Activated B cell treated with CpG ODN at 0.5 μM for 24 hours (primary cell): ENCODE measurements around the gene ESR2. TPM values are rescaled to one million over a fixed set of nuclear protein-coding genes. Genes with fewer than 3 reads are reported as not detected.

ENCODE experiments used
- ATAC-seq: fragments of 200-7000 bp; cut with Tn5 transposase; one replicate; pipeline ENCODE4 v1.10.0; 2021; ENCODE audit warnings: low read depth, mild to moderate bottlenecking, moderate library complexity
- CTCF ChIA-PET: fragments of 350-600 bp; sonication (Branson Sonifier 250); formaldehyde crosslinking; loops from one replicate; lab custom pipeline; 2021; ENCODE audit warnings: antibody characterized with exemption; lab: Charles Lee
- POLR2A ChIA-PET: fragments of 350-600 bp; sonication (Branson Sonifier 250); formaldehyde crosslinking; loops from one replicate; lab custom pipeline; 2021; ENCODE audit warnings: antibody characterized with exemption; lab: Charles Lee
- DNase-seq: peaks from one replicate; pipeline ENCODE4 v3.0.0; 2022
- H3K27ac Mint-ChIP-seq: one replicate; pipeline ENCODE4 v1.8.0; 2020; ENCODE audit warnings: mixed read lengths
- H3K27me3 Mint-ChIP-seq: one replicate; pipeline ENCODE4 v1.8.0; 2021; ENCODE audit warnings: mixed read lengths
- H3K36me3 Mint-ChIP-seq: one replicate; pipeline ENCODE4 v1.8.0; 2021; ENCODE audit warnings: low read depth, mixed read lengths
- H3K4me1 Mint-ChIP-seq: one replicate; pipeline ENCODE4 v1.8.0; 2021; ENCODE audit warnings: mixed read lengths
- H3K4me3 Mint-ChIP-seq: one replicate; pipeline ENCODE4 v1.8.0; 2020; ENCODE audit warnings: mild to moderate bottlenecking, mixed read lengths
- H3K9me3 Mint-ChIP-seq: one replicate; pipeline ENCODE4 v1.8.0; 2020; ENCODE audit warnings: mixed read lengths
- CTCF ChIP-seq: fragments of 200-600 bp; IDR thresholded peaks from one replicate; pipeline ENCODE4 v1.8.0; 2022; ENCODE audit warnings: antibody characterized with exemption, mild to moderate bottlenecking
- intact Hi-C: fragments of 100-400 bp; cut with micrococcal nuclease; formaldehyde crosslinking; loops from one replicate; pipeline ENCODE4 v1.15.1; 2024
- total RNA-seq: library from RNA; stranded (reverse); gene quantifications from 2 replicates; pipeline ENCODE4 v1.2.3, GENCODE V29; 2022

Gene ESR2
- total RNA-seq, 1 donor from 2014 or later, result 23.2 TPM

DNA sequence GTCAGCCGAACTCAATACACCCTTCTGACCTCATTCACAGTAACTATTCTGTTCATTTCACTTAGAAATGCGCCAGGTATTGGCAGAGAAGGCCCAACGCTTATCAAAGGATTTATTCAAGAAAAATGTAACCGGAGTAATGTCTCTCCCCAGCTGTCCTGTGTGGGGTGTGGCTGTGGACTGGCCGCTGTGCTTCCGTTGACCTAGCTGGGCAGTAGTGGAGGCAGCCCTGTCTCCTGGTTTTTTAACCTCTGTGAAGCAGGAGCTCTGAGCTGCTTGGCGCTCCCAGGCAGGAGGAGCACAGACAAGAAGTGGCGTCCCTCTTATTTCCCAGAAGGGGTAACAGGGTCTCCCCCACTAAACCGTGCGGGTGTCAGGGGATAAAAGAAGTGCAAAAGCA is 85.2 kb downstream of the ESR2 start:
- POLR2A ChIA-PET, result interaction anchor here (0.6 to 3.6 kb wide), 10 partner anchors 9 to 582 kb away, joined by 3 to 41 read pairs (median 6); partner anchors contain the start of gene ESR2
- DNase-seq (no peak), ATAC-seq (no peak)
- no peaks in the 10 kb centered on the region for H3K27me3 Mint-ChIP-seq
- H3K36me3 Mint-ChIP-seq, result peaks cover 31% of the 10 kb centered on the region
- H3K27ac Mint-ChIP-seq, result peak overlapping the region; percentile 82
- peaks cover 33% of the 10 kb centered on the region for H3K4me1 Mint-ChIP-seq
- CTCF ChIA-PET, result interaction anchor here (1.3 to 2.2 kb wide), 2 partner anchors 27 to 86 kb away, joined by 9 to 13 read pairs; partner anchors contain the start of gene ESR2
- H3K9me3 Mint-ChIP-seq, result no peaks in the 10 kb centered on the region
- H3K4me3 Mint-ChIP-seq, result peak overlapping the region; percentile 65
- no peak for TF ChIP-seq CTCF
- intact Hi-C loops, result loop anchor here (1.0 kb wide), 4 partner anchors 9 to 85 kb away; partner anchors contain the start of gene ESR2

- Mint-ChIP-seq H3K4me1 (peaks cover 37% of the 10 kb centered on the region), H3K27ac (peak overlapping the region; percentile 82), H3K27me3 (no peaks in the 10 kb centered on the region), H3K4me3 (no peak overlapping the region), H3K36me3 (peaks cover 27% of the 10 kb centered on the region), H3K9me3 (no peaks in the 10 kb centered on the region)
- ChIA-PET CTCF (interaction anchor here (2.2 kb wide), 1 partner anchor 86 kb away, joined by 13 read pairs; the partner anchor contains the start of gene ESR2), POLR2A (interaction anchor here (0.6 to 3.6 kb wide), 4 partner anchors 8 to 583 kb away, joined by 4 to 41 read pairs (median 8); no protein-coding TSS in a partner anchor)
- DNase-seq (no peak), ATAC-seq (no peak)
- intact Hi-C loops, result no loop called here
- TF ChIP-seq CTCF, result no peak
Observed at GRCh38 chr14:64208261-64208660, 85.9 kb downstream of the ESR2 start.

- peaks cover 24% of the 10 kb centered on the region for H3K4me1 Mint-ChIP-seq
- TF ChIP-seq CTCF, result no peak
- H3K36me3 Mint-ChIP-seq, result peaks cover 4% of the 10 kb centered on the region
- intact Hi-C loops, result no loop called here
- ChIA-PET CTCF (interaction anchor here (0.9 kb wide), 1 partner anchor 32 kb away, joined by 3 read pairs; no protein-coding TSS in a partner anchor), POLR2A (interaction anchor here (1.5 kb wide), 1 partner anchor 33 kb away, joined by 3 read pairs; no protein-coding TSS in a partner anchor)
- no peaks in the 10 kb centered on the region for H3K27me3 Mint-ChIP-seq
- no peaks in the 10 kb centered on the region for H3K9me3 Mint-ChIP-seq
- ATAC-seq, result no peak
- H3K27ac Mint-ChIP-seq, result peak overlapping the region; percentile 44
- DNase-seq, result no peak
- no peak overlapping the region for H3K4me3 Mint-ChIP-seq
Observed at GRCh38 chr14:64203366-64204006, 90.7 kb downstream of the ESR2 start.

- Mint-ChIP-seq H3K4me1 (peaks cover 31% of the 10 kb centered on the region), H3K4me3 (no peak overlapping the region), H3K27ac (peak overlapping the region; percentile 44), H3K27me3 (no peaks in the 10 kb centered on the region), H3K9me3 (no peaks in the 10 kb centered on the region), H3K36me3 (peaks cover 2% of the 10 kb centered on the region)
- DNase-seq, result no peak
- POLR2A ChIA-PET, result interaction anchor here (1.5 kb wide), 1 partner anchor 33 kb away, joined by 3 read pairs; no protein-coding TSS in a partner anchor
- TF ChIP-seq CTCF, result no peak
- no peak for ATAC-seq
- intact Hi-C loops, result no loop called here
- CTCF ChIA-PET, result interaction anchor here (0.7 to 0.9 kb wide), 2 partner anchors 30 to 33 kb away, joined by 3 read pairs; no protein-coding TSS in a partner anchor
Observed at GRCh38 chr14:64202716-64203115, 91.5 kb downstream of the ESR2 start.

DNA sequence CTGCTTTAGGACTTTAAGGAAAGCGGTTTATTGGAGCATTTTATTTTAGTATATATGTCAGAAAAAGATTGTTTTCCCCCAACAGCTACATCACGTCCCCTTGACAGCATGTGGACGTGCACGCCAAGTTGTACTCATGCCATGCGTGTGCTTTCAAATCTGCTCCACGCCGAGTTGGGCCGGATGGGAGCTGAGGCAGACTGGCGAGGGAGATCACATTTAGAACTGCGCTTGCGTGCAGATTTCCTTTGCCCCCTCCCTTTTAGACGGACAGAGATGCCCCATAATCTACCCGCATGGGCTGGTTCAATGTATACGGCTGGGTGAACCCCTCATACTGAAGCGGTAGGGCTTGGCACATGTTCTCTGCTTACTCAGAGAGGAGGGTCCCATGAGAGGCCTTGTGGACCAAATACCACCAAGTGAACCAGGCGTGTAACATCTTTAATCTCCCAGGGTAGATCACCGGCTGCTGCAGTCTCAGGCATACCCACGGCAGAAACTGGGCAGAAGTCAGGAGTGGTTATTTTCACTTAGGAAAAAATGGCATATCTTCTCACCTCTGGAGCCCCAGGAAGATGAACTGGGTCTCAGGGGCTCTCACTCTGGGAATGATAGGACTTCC is 92.1 kb downstream of the ESR2 start:
- POLR2A ChIA-PET, result no interaction called here
- DNase-seq (no peak), ATAC-seq (no peak)
- Mint-ChIP-seq H3K9me3 (no peaks in the 10 kb centered on the region), H3K27ac (no peak overlapping the region), H3K4me3 (no peak overlapping the region), H3K36me3 (peaks cover 2% of the 10 kb centered on the region), H3K4me1 (peaks cover 38% of the 10 kb centered on the region), H3K27me3 (no peaks in the 10 kb centered on the region)
- CTCF ChIA-PET, result no interaction called here
- intact Hi-C loops, result no loop called here
- TF ChIP-seq CTCF, result no peak
